Caco-2 (cell line): ENCODE measurements around the gene CRELD1. TPM values are rescaled to one million over a fixed set of nuclear protein-coding genes. Genes with fewer than 3 reads are reported as not detected.

Source experiments
- BruUV-seq: library from RNA; stranded (reverse); fragments of 400-500 nt; replicated peaks from 2 replicates; lab custom pipeline; 2021; lab: Mats Ljungman, UMichigan
- CTCF ChIA-PET: fragments of 300-600 bp; sonication (Branson Sonifier 250); formaldehyde crosslinking; loops from one replicate; lab custom pipeline; 2022; ENCODE audit warnings: antibody characterized with exemption; lab: Charles Lee
- POLR2A ChIA-PET: fragments of 300-600 bp; sonication (Branson Sonifier 250); formaldehyde crosslinking; loops from one replicate; lab custom pipeline; 2022; ENCODE audit warnings: antibody characterized with exemption; lab: Charles Lee
- DNase-seq, 2 experiments: peaks; one replicate each; pipeline versions ENCODE4 v3.0.0 to v3.0.0-alpha.2; 2020 to 2022
- H3K27me3 ChIP-seq: replicated peaks from 2 replicates; pipeline ENCODE4 v1.6.0; 2011; ENCODE audit warnings: low read length; ENCODE audit not compliant: control insufficient read depth, insufficient read depth
- H3K36me3 ChIP-seq: 2 replicates; pipeline ENCODE4 v1.5.1; 2011; ENCODE audit warnings: low read length; ENCODE audit not compliant: control insufficient read depth, insufficient read depth
- H3K4me1 ChIP-seq: fragments of 250-450 bp; sonication (Bioruptor Pico); 2 replicates; pipeline ENCODE4 v1.5.1; 2020; ENCODE audit warnings: mild to moderate bottlenecking
- H3K4me3 ChIP-seq: 2 replicates; pipeline ENCODE4 v1.5.1; 2011; ENCODE audit warnings: low read depth, mild to moderate bottlenecking, control low read depth, low read length
- H3K9me3 ChIP-seq: fragments of 250-450 bp; sonication (Bioruptor Pico); 2 replicates; pipeline ENCODE4 v1.5.1; 2020; ENCODE audit warnings: mild to moderate bottlenecking, moderate library complexity
- H3K27ac Mint-ChIP-seq: one replicate; pipeline ENCODE4 v1.8.0; 2022; ENCODE audit warnings: mixed read lengths; ENCODE audit not compliant: unreplicated experiment
- H3K27me3 Mint-ChIP-seq: one replicate; pipeline ENCODE4 v1.8.0; 2022; ENCODE audit warnings: mixed read lengths; ENCODE audit not compliant: insufficient read depth, unreplicated experiment
- H3K36me3 Mint-ChIP-seq: one replicate; pipeline ENCODE4 v1.8.0; 2022; ENCODE audit warnings: mild to moderate bottlenecking, mixed read lengths; ENCODE audit not compliant: insufficient read depth, unreplicated experiment
- H3K4me1 Mint-ChIP-seq: one replicate; pipeline ENCODE4 v1.8.0; 2022; ENCODE audit warnings: low read depth, mixed read lengths; ENCODE audit not compliant: unreplicated experiment
- H3K4me3 Mint-ChIP-seq: one replicate; pipeline ENCODE4 v1.8.0; 2022; ENCODE audit warnings: mild to moderate bottlenecking, moderate library complexity, mixed read lengths; ENCODE audit not compliant: unreplicated experiment
- H3K9me3 Mint-ChIP-seq: one replicate; pipeline ENCODE4 v1.8.0; 2022; ENCODE audit warnings: mixed read lengths; ENCODE audit not compliant: unreplicated experiment
- intact Hi-C: fragments of 100-400 bp; cut with micrococcal nuclease; formaldehyde crosslinking; loops from one replicate; pipeline ENCODE4 v1.10.0; 2022; ENCODE audit not compliant: unreplicated experiment
- total RNA-seq: library from RNA; stranded (reverse); gene quantifications from 2 replicates; pipeline ENCODE4 v1.2.3, GENCODE V29; 2022
- TF ChIP-seq, protein P1 (sequence below), 2 experiments: fragments of 200-600 bp in 1 of 2; IDR thresholded peaks; 1 replicate in 1 of 2; 2 replicates in 1 of 2; pipeline versions ENCODE4 v1.5.1 to v1.8.0; 2011 to 2022; ENCODE audit warnings: antibody characterized with exemption in 1 of 2, control low read depth in 1 of 2, inconsistent platforms in 1 of 2, low read depth in 1 of 2, low read length in 1 of 2, mild to moderate bottlenecking in 1 of 2, moderate library complexity in 1 of 2; ENCODE audit not compliant: insufficient read depth in 1 of 2, severe bottlenecking in 1 of 2, unreplicated experiment in 1 of 2

The CRELD1 gene
- total RNA-seq, 1 experiment from 2014 or later: 18.3 TPM

DNA sequence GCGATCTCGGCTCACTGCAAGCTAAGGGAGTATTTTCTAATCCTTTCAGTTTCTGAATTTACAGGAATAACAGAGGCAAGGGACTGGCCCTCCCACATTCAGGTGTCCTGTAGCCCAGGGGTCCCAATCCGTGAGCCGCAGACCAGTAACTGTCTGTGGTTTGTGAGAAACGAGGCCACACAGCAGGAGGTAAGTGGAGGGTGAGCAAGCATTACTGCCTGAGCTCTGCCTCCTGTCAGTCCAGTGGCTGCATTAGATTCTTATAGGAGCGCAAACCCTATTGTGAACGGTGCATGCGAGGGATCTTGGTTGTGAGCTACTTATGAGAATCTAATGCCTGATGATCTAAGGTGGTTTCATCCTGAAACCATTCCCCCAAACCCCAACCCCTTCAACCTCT is 21.8 kb upstream of the CRELD1 start:
- TF ChIP-seq, protein P1, sequence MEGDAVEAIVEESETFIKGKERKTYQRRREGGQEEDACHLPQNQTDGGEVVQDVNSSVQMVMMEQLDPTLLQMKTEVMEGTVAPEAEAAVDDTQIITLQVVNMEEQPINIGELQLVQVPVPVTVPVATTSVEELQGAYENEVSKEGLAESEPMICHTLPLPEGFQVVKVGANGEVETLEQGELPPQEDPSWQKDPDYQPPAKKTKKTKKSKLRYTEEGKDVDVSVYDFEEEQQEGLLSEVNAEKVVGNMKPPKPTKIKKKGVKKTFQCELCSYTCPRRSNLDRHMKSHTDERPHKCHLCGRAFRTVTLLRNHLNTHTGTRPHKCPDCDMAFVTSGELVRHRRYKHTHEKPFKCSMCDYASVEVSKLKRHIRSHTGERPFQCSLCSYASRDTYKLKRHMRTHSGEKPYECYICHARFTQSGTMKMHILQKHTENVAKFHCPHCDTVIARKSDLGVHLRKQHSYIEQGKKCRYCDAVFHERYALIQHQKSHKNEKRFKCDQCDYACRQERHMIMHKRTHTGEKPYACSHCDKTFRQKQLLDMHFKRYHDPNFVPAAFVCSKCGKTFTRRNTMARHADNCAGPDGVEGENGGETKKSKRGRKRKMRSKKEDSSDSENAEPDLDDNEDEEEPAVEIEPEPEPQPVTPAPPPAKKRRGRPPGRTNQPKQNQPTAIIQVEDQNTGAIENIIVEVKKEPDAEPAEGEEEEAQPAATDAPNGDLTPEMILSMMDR (IDR thresholded peaks at IDR 0.05; ENCODE audit: insufficient read depth in 1 of 2, low read depth in 1 of 2, low read length in 1 of 2, severe bottlenecking in 1 of 2, unreplicated experiment in 1 of 2): no peak
- intact Hi-C loops: no loop called here
- H3K4me1 ChIP-seq: peaks cover 17% of the 10 kb centered on the region
- peaks cover 59% of the 10 kb centered on the region for H3K36me3 Mint-ChIP-seq
- no peak for DNase-seq
- no peaks in the 10 kb centered on the region for H3K4me1 Mint-ChIP-seq
- H3K4me3 Mint-ChIP-seq: no peak overlapping the region
- no peak overlapping the region for H3K4me3 ChIP-seq
- no peak overlapping the region for H3K27ac Mint-ChIP-seq
- H3K9me3 ChIP-seq: no peaks in the 10 kb centered on the region
- H3K27me3 ChIP-seq: no peaks in the 10 kb centered on the region
- BruUV-seq: no TSS peak
- CTCF ChIA-PET: no interaction called here
- POLR2A ChIA-PET: interaction anchor here (0.6 kb wide), 1 partner anchor 30 kb away, joined by 12 read pairs; no protein-coding TSS in a partner anchor
- H3K9me3 Mint-ChIP-seq: no peaks in the 10 kb centered on the region
- H3K36me3 ChIP-seq: peaks cover 9% of the 10 kb centered on the region
- no peaks in the 10 kb centered on the region for H3K27me3 Mint-ChIP-seq

DNA sequence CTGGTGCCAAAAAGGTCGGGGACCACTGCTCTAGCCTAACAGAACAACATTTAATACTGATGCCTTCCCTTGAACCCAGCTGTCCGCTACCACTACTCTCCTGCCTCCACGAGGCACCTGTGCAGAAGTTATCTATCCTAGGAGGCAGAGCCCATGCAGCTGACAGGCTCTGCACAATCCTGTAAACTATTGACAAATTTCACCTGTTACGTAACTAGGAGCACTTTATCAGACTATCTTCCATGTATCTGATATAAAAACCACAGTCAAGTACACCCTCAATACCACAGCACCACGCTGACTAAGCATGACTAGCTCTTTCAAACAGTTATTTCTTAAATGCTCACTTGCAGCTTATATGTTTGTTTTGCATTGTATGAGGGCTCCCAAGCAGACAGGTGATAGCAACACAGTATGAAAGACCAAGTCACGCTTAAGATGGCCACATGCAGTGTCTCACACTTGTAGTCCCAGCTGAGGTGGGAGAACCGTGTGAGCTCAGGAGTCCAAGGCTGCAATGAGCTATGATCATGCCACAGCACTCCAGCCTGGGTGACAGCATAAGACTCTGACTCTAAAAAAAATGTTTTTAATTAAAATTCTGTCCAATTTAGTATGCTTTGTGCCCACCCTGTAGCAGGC is 21.2 kb upstream of the CRELD1 start:
- Mint-ChIP-seq H3K4me3 (no peak overlapping the region), H3K9me3 (no peaks in the 10 kb centered on the region), H3K36me3 (peaks cover 63% of the 10 kb centered on the region), H3K4me1 (no peaks in the 10 kb centered on the region), H3K27me3 (no peaks in the 10 kb centered on the region), H3K27ac (no peak overlapping the region)
- no peak for DNase-seq
- Histone ChIP-seq H3K4me3 (no peak overlapping the region), H3K27me3 (no peaks in the 10 kb centered on the region), H3K4me1 (peaks cover 21% of the 10 kb centered on the region), H3K36me3 (peaks cover 9% of the 10 kb centered on the region), H3K9me3 (no peaks in the 10 kb centered on the region)
- intact Hi-C loops: no loop called here
- ChIA-PET CTCF (no interaction called here), POLR2A (interaction anchor here (0.6 to 0.9 kb wide), 2 partner anchors 10 to 29 kb away, joined by 4 to 12 read pairs; partner anchors contain the start of gene IL17RE)
- TF ChIP-seq, protein P1 (IDR thresholded peaks at IDR 0.05; ENCODE audit: insufficient read depth in 1 of 2, low read depth in 1 of 2, low read length in 1 of 2, severe bottlenecking in 1 of 2, unreplicated experiment in 1 of 2): no peak
- BruUV-seq: no TSS peak

DNA sequence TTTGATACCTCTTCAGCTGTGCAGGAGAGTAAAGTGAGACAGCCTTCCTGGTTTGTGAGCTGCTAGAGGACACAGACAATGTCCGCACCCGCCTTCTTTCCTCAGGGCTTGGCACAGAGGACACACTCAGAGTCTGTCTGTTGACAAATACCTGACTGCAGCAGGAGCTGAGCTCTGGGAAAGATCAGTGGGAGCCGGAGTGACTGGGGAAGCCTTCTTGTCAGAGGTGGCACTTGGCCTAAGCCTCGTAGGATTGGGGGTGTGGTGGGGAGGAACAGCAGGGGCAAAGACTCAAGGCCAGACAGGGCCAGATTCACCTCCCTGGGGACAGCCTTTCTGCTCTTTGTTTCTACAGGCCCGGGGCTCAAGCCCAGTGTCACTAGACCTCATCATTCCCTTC is 20.0 kb upstream of the CRELD1 start:
- Mint-ChIP-seq H3K4me3 (no peak overlapping the region), H3K9me3 (no peaks in the 10 kb centered on the region), H3K36me3 (peaks cover 51% of the 10 kb centered on the region), H3K27ac (no peak overlapping the region), H3K27me3 (no peaks in the 10 kb centered on the region), H3K4me1 (no peaks in the 10 kb centered on the region)
- Histone ChIP-seq H3K4me1 (peaks cover 21% of the 10 kb centered on the region), H3K9me3 (no peaks in the 10 kb centered on the region), H3K36me3 (peaks cover 6% of the 10 kb centered on the region), H3K4me3 (no peak overlapping the region), H3K27me3 (no peaks in the 10 kb centered on the region)
- POLR2A ChIA-PET: interaction anchor here (1.8 to 3.9 kb wide), 2 partner anchors 11 to 16 kb away, joined by 15 to 30 read pairs; partner anchors contain the start of gene IL17RE
- intact Hi-C loops: no loop called here
- BruUV-seq: no TSS peak
- TF ChIP-seq, protein P1 (IDR thresholded peaks at IDR 0.05; ENCODE audit: insufficient read depth in 1 of 2, low read depth in 1 of 2, low read length in 1 of 2, severe bottlenecking in 1 of 2, unreplicated experiment in 1 of 2): no peak
- no peak for DNase-seq
- CTCF ChIA-PET: interaction anchor here (1.6 to 5.0 kb wide), 3 partner anchors 16 to 33 kb away, joined by 4 to 63 read pairs (median 8); partner anchors contain the start of gene CRELD1
